Astrocyte (in vitro differentiated cells and primary cell): ENCODE measurements around the gene OCA2.

Source experiments
- EZH2 ChIP-seq: IDR thresholded peaks from 2 replicates; pipeline ENCODE4 v1.6.1; 2012; ENCODE audit warnings: mild to moderate bottlenecking, low read length, inconsistent platforms; ENCODE audit not compliant: insufficient read depth
- TF ChIP-seq, protein P1 (sequence below): IDR thresholded peaks from 2 replicates; pipeline ENCODE4 v1.5.1; 2011; ENCODE audit warnings: low read depth, mild to moderate bottlenecking, inconsistent platforms, low read length, moderate library complexity; ENCODE audit not compliant: insufficient read depth

DNA sequence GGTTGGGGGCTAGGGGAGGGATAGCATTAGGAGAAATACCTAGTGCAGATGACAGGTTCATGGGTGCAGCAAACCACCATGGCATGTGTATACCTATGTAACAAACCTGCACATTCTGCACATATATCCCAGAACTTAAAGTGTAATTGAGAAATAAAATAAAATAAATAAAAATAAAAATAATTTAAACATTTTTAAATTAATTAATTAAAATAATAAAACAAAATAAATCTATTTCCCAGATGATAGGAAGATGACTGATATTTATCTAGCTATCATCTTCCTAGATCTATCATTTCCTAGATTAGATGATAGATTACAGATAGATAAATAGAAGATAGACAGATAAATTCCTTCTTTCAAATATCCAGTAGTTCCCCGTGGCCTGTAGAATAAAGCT, 137.3 kb downstream of the OCA2 start:
- TF ChIP-seq, protein P1, sequence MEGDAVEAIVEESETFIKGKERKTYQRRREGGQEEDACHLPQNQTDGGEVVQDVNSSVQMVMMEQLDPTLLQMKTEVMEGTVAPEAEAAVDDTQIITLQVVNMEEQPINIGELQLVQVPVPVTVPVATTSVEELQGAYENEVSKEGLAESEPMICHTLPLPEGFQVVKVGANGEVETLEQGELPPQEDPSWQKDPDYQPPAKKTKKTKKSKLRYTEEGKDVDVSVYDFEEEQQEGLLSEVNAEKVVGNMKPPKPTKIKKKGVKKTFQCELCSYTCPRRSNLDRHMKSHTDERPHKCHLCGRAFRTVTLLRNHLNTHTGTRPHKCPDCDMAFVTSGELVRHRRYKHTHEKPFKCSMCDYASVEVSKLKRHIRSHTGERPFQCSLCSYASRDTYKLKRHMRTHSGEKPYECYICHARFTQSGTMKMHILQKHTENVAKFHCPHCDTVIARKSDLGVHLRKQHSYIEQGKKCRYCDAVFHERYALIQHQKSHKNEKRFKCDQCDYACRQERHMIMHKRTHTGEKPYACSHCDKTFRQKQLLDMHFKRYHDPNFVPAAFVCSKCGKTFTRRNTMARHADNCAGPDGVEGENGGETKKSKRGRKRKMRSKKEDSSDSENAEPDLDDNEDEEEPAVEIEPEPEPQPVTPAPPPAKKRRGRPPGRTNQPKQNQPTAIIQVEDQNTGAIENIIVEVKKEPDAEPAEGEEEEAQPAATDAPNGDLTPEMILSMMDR = no peak
- no peak for TF ChIP-seq EZH2
